ENCODE data around the gene SPEG.
A peak's percentile ranks its signal among the peaks of the same experiment; 100 is the strongest.

The SPEG gene

DNA sequence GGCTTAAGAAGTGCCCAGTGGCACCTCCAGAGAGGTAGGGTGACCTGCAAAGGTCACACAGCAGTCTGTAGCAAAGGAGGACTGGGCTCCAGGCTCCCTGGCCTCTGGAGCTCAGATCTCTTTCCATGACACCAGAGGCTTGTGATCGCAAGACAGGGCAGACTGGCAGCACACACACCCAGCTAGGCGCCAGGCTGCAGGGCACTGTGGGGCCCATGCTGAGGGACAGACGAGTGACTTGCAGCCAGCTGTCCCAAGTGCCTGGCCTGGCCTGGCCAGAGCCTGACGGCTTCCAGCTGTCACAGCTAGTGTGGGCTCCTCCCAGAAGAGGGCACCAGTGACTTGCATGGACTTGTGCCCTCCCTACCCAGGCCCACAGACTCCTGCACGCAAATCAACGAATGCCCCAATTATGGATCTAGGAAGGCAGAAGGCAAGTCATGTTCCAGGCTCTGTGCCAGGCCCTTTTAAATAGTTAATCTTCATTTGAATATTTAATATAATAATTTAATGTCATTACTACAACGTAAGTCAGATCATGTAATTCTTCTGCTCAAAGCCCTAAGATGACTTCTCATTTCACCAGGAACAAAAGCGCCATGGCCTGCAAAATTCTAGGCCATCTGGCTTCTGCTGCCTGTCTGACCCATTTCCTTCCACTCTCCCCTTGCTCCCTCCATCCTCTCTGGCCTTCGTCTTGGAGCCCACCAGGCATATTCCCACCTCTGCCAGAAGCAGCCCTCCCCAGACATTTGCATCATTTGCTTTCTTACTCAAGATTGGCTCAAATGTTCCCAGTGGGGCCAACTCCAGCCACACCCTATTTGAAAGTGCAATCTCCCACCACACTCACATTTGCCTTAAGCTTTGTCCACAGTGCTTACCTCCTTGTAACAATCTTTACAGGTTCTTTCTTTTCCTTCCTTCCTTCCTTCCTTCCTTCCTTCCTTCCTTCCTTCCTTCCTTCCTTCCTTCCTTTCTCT, 3.7 kb upstream of the SPEG start:
- H3K4me3 ChIP-seq (ENCODE audit: low read depth, low read length): no peak overlapping the region
- no peak for DNase-seq (ENCODE audit: low read depth)
- TF ChIP-seq, protein P1, sequence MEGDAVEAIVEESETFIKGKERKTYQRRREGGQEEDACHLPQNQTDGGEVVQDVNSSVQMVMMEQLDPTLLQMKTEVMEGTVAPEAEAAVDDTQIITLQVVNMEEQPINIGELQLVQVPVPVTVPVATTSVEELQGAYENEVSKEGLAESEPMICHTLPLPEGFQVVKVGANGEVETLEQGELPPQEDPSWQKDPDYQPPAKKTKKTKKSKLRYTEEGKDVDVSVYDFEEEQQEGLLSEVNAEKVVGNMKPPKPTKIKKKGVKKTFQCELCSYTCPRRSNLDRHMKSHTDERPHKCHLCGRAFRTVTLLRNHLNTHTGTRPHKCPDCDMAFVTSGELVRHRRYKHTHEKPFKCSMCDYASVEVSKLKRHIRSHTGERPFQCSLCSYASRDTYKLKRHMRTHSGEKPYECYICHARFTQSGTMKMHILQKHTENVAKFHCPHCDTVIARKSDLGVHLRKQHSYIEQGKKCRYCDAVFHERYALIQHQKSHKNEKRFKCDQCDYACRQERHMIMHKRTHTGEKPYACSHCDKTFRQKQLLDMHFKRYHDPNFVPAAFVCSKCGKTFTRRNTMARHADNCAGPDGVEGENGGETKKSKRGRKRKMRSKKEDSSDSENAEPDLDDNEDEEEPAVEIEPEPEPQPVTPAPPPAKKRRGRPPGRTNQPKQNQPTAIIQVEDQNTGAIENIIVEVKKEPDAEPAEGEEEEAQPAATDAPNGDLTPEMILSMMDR (IDR thresholded peaks at IDR 0.05; ENCODE audit: control insufficient read depth, extremely low read depth, insufficient read depth): peak; percentile 18; the same call in 1 of the 2 replicates

- TF ChIP-seq, protein P1 (IDR thresholded peaks at IDR 0.05; ENCODE audit: control insufficient read depth, extremely low read depth, insufficient read depth): 0 out of 2 replicates have a peak, but pooled peaks have one; percentile 11
- DNase-seq (ENCODE audit: low read depth): no peak
- no peak overlapping the region for H3K4me3 ChIP-seq (ENCODE audit: low read depth, low read length)
Observed at GRCh38 chr2:219433666-219434467, 776 bp upstream of the SPEG start.

DNA sequence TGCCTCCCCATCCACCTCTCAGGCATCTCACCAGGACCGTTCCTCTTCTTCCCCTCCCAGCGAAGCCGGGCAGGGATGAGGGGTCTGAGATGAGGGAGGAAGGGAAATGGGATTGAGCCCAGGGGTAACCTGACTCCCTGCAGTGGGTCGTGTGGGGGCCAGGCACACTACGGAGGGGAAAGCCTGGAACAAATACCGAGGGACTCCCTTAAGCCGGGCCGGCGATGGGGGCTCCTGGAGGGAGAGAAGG, 250 bp upstream of the SPEG start:
- H3K4me3 ChIP-seq (ENCODE audit: low read depth, low read length): no peak overlapping the region
- DNase-seq (ENCODE audit: low read depth): no peak
- TF ChIP-seq, protein P1 (IDR thresholded peaks at IDR 0.05; ENCODE audit: control insufficient read depth, extremely low read depth, insufficient read depth): no peak

DNA sequence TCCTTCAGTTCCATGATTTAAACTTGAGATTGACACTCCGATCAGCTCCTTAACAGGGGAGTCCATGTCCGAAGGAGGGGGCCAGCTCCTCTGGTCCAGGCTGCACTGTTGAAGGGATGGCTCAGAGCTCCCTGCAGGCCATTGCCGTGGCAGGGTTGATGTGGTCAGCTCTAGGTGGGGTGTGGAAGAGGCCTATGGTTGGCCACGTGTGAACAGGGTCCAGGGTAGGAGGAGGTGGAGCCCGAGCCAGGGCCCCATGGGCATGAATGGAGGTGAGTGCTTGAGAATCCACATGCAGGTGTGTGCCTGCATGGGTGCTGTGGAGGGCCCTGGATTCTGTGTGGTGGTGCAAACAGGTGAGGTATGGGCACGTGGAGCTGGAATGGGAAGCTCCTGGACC, 1.1 kb downstream of the SPEG start:
- TF ChIP-seq, protein P1 (IDR thresholded peaks at IDR 0.05; ENCODE audit: control insufficient read depth, extremely low read depth, insufficient read depth): no peak
- no peak overlapping the region for H3K4me3 ChIP-seq (ENCODE audit: low read depth, low read length)
- no peak for DNase-seq (ENCODE audit: low read depth)

GRCh38 chr2:219436491-219436890, 1.8 kb downstream of the SPEG start:
- TF ChIP-seq, protein P1 (IDR thresholded peaks at IDR 0.05; ENCODE audit: control insufficient read depth, extremely low read depth, insufficient read depth): no peak
- no peak overlapping the region for H3K4me3 ChIP-seq (ENCODE audit: low read depth, low read length)
- DNase-seq (ENCODE audit: low read depth): no peak

DNA sequence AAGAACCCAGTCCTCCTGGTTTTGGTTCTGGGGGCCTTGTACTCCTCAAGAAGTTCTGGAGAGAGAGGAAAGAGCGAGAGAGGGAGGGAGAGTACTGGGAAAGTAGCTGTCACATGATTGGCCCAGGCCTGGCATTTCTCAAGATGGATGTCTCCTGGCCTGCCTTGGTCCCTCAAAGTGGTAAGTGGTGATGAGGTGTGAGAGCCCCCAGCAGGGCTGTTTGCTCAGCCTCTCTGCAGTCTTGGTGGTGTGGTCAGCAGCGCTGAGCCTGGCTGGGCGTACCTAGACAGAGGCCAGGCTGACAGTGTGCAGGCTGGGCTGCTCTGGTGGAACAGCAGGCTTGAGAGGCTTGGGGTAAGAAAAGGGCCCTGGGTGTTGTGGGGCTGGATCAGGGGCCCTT, 2.5 kb downstream of the SPEG start:
- TF ChIP-seq, protein P1 (IDR thresholded peaks at IDR 0.05; ENCODE audit: control insufficient read depth, extremely low read depth, insufficient read depth): no peak
- DNase-seq (ENCODE audit: low read depth): no peak
- H3K4me3 ChIP-seq (ENCODE audit: low read depth, low read length): no peak overlapping the region

Data from LNCaP clone FGC (cell line).